D721Med (cell line): ENCODE measurements around the gene SORL1.

Source experiments
- DNase-seq: peaks from one replicate; pipeline ENCODE4 v3.0.0; 2011; ENCODE audit warnings: low spot score; ENCODE audit not compliant: insufficient read length
- FAIRE-seq: peaks from 2 replicates; lab custom pipeline; 2011; peaks lifted over from hg19 to GRCh38; lab: Jason Lieb, UNC
- TF ChIP-seq, protein P1 (sequence below): IDR thresholded peaks from 2 replicates; pipeline ENCODE4 v1.5.1; 2012; ENCODE audit warnings: mild to moderate bottlenecking, control low read depth; ENCODE audit not compliant: insufficient read depth; ENCODE audit errors: missing control alignments

SORL1 gene

DNA sequence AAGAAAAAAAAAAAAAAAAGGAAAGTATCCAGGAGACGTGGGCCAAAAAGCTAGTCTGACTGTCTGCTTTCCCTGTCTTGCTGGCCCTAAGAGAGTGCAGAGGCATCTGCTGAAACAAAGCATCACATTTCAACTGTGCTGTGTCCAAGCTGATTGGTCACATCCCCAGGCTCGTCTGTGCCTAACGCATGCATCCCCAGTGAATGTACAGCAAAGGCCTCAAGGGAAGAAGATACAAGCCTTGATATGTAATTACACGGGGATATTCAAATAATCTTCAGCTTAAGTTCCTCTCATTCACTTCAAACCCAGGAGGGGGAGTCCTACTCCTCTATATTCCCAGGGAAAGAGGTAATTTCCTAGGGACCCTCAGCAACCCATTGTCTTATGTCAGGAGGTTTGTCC, 5.4 kb upstream of the SORL1 start:
- TF ChIP-seq, protein P1, sequence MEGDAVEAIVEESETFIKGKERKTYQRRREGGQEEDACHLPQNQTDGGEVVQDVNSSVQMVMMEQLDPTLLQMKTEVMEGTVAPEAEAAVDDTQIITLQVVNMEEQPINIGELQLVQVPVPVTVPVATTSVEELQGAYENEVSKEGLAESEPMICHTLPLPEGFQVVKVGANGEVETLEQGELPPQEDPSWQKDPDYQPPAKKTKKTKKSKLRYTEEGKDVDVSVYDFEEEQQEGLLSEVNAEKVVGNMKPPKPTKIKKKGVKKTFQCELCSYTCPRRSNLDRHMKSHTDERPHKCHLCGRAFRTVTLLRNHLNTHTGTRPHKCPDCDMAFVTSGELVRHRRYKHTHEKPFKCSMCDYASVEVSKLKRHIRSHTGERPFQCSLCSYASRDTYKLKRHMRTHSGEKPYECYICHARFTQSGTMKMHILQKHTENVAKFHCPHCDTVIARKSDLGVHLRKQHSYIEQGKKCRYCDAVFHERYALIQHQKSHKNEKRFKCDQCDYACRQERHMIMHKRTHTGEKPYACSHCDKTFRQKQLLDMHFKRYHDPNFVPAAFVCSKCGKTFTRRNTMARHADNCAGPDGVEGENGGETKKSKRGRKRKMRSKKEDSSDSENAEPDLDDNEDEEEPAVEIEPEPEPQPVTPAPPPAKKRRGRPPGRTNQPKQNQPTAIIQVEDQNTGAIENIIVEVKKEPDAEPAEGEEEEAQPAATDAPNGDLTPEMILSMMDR = peak; percentile 28
- FAIRE-seq (no peak), DNase-seq (no peak)

DNA sequence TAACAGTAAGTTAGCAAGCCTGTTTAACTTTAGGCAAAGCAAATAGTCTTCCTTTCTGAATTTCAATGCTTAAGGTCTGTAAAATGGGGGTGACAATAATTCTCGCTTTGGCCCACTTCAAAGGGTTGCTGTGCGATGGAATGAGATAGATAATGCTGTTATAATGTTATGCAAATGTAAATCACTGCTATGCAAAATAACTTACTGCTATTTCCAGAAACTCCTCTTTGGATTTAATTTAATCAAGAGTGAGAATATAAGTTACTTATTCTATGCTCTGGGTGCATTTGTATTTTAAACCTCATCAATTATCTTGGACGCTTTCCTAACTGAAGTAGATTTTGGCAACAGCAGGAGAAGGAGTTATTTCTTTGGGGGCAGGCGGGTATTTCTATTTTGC, 4.1 kb upstream of the SORL1 start:
- DNase-seq (no peak), FAIRE-seq (no peak)
- TF ChIP-seq, protein P1 = no peak

DNA sequence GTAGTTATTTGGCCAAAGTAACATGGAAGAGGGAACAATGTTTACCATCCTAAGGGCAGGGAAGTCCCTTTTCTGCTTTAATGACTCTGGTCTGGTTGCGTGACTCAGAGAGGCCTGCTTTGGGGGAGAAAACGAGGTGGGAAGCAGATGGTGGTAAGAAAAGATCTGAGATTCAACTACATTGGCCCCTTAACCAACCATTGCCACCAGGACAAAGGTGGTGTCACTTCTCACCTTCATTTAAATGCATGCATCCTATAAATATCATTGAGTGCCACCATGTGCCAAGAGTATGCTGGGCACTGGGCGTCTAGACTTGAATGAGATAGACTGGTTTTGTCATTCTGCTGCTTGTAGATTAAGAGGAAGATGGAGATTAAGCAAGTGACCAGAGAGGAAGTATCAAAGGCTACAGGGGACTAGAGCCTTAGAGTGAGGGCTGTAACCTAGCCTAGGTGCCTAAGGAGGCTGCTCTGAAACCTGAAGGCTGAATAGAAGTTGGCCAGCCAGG, 3.6 kb upstream of the SORL1 start:
- TF ChIP-seq, protein P1 = no peak
- DNase-seq (no peak), FAIRE-seq (no peak)

DNA sequence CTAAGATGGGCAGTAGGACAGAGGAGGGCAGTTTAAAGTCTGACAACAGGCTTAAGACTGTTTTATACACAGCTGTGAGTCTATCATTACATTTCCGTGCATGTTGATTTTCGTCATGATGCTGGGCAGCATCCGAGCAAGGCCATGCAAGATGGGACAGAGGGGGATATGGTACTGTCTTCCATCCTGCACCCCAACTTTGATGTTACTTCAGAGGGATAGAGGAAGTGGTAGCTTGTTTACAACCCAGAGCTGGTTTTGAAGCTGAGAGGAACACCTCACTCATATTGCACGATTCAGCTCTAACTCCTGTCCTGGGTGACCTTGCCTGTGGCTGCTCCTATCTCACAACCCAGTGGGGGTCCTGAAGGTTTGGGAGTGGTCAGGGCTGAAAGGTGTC, 3.0 kb upstream of the SORL1 start:
- DNase-seq = no peak
- FAIRE-seq = no peak

DNA sequence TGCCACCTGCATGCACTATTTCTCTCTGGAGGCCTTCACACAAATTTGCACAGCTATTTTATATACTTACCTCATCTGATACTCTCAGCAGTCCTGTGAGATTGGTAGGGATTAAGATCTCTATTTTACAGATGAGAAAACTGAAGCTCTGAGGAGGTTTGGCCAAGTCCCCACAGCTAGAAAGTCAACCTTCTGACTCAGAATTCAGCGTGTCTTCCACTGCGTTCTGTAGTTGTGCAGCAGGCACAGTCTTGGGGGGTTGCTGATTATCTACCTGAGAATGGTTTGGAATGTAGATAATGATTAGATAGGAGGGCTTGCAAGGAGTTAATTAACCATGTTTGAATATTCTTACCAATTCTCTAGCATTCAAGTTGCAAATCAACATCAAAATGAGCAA, 2.5 kb upstream of the SORL1 start:
- FAIRE-seq (no peak), DNase-seq (no peak)
- TF ChIP-seq, protein P1 = no peak

More for the DNA sequence above, 3.0 kb upstream of the SORL1 start:
- TF ChIP-seq, protein P1 = no peak

DNA sequence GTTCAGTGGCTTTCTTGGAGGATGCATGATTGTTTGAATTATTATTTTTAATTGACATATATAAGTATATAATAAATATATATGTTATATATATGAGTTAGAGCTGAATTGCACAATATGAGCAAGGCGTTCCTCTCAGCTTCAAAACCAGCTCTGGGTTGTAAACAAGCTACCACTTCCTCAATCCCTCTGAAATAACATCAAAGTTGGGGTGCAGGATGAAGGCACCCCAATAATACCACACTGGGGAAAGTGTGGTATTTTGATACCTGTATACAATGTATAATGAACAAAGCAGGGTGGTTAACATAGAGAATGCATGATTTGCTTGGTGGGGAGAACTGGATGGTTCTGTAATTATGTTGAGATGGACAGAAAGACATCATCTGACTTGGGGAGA, 1.7 kb upstream of the SORL1 start:
- FAIRE-seq (no peak), DNase-seq (no peak)
- TF ChIP-seq, protein P1 = no peak

DNA sequence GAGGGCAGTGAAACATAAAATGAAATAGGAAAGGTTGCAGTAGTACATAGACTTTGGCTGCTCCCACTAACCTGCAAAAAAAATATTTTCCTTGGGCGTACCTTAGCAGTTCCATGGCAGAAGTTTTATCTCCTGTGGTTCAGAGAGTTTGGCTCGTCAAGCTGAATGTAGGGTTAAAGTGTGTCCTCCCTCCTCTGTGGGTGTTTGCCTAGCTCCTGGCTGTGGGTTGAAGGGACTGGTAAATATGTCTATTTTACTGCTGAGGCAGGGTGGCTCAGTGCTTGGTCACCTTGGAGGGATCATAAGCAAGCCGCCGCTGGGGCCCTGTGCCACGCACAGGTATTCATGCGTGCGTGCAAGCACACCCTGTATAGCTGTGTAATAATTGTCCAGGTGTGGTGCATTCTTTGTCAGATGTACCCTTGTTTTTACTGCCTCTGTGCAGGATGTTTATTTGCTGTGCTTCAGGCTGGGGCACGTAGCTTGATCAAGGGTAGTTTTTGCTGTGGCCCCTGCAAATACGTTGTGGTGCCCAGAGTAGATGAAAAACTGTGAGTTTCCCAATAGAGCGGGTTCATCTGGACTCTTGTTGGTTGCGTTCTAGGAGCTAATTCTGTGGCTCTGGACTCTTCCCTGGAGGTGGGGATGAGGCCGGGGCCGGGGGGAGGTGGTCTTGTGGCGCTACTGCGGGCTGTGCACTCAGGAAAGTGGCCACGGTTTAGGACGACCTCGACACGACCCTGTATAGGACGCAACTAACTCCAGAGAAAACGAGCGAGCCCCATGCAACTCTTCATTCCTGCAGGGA, 732 bp upstream of the SORL1 start:
- FAIRE-seq = no peak
- TF ChIP-seq, protein P1 = no peak
- DNase-seq = no peak
